HEK293T (cell line): ENCODE data around the gene KLHL28.

Experiments used
- CTCF ChIA-PET: fragments of 350-600 bp; formaldehyde crosslinking; extraction: SDS; loops from one replicate; lab custom pipeline; 2021; ENCODE audit warnings: antibody characterized with exemption, inconsistent platforms; lab: Yijun Ruan, JAX
- POLR2A ChIA-PET: fragments of 350-600 bp; formaldehyde crosslinking; extraction: SDS; loops from one replicate; lab custom pipeline; 2020; ENCODE audit warnings: antibody characterized with exemption, inconsistent platforms; lab: Yijun Ruan, JAX
- DNase-seq: peaks from one replicate; pipeline ENCODE4 v3.0.0; 2012; ENCODE audit warnings: mixed read lengths; ENCODE audit errors: extremely low spot score
- ARNT ChIP-seq: fragments of 450-650 bp; IDR thresholded peaks from 2 replicates; pipeline ENCODE4 v1.6.1; 2017; ENCODE audit warnings: mild to moderate bottlenecking
- BHLHE40 ChIP-seq: fragments of 450-650 bp; IDR thresholded peaks from 2 replicates; pipeline ENCODE4 v1.6.1; 2016; ENCODE audit warnings: mild to moderate bottlenecking, moderate library complexity, borderline replicate concordance
- CTBP1 ChIP-seq: fragments of 450-650 bp; IDR thresholded peaks from 2 replicates; pipeline ENCODE4 v1.6.1; 2016; ENCODE audit warnings: borderline replicate concordance
- ELF4 ChIP-seq: fragments of 450-650 bp; IDR thresholded peaks from 2 replicates; pipeline ENCODE4 v1.6.1; 2017; ENCODE audit warnings: antibody characterized with exemption
- FOXA1 ChIP-seq: fragments of 450-650 bp; IDR thresholded peaks from 2 replicates; pipeline ENCODE4 v1.6.1; 2016; ENCODE audit warnings: mild to moderate bottlenecking
- FOXK2 ChIP-seq: fragments of 450-650 bp; IDR thresholded peaks from 2 replicates; pipeline ENCODE4 v1.6.1; 2016; ENCODE audit warnings: mild to moderate bottlenecking
- FOXM1 ChIP-seq: fragments of 450-650 bp; IDR thresholded peaks from 2 replicates; pipeline ENCODE4 v1.6.1; 2017; ENCODE audit warnings: mild to moderate bottlenecking, borderline replicate concordance
- HDGF ChIP-seq: fragments of 450-650 bp; IDR thresholded peaks from 2 replicates; pipeline ENCODE4 v1.6.1; 2017; ENCODE audit warnings: antibody characterized with exemption, borderline replicate concordance
- L3MBTL2 ChIP-seq: fragments of 450-650 bp; conservative IDR thresholded peaks from 2 replicates; pipeline ENCODE4 v1.6.1; 2016; ENCODE audit warnings: mild to moderate bottlenecking
- LEF1 ChIP-seq: fragments of 450-650 bp; IDR thresholded peaks from 2 replicates; pipeline ENCODE4 v1.6.1; 2017; ENCODE audit warnings: mild to moderate bottlenecking, borderline replicate concordance
- NFRKB ChIP-seq: fragments of 450-650 bp; IDR thresholded peaks from 2 replicates; pipeline ENCODE4 v1.6.1; 2016; ENCODE audit warnings: mild to moderate bottlenecking, moderate library complexity
- SP1 ChIP-seq: fragments of 450-650 bp; IDR thresholded peaks from 2 replicates; pipeline ENCODE4 v1.6.1; 2017
- SUZ12 ChIP-seq: fragments of 450-650 bp; IDR thresholded peaks from 2 replicates; pipeline ENCODE4 v1.6.1; 2016; ENCODE audit warnings: mild to moderate bottlenecking
- TARDBP ChIP-seq: fragments of 450-650 bp; IDR thresholded peaks from 2 replicates; pipeline ENCODE4 v1.6.1; 2016
- ZNF384 ChIP-seq: fragments of 450-650 bp; IDR thresholded peaks from 2 replicates; pipeline ENCODE4 v1.6.1; 2016
- TF ChIP-seq, protein P1 (sequence below): fragments of 450-650 bp; IDR thresholded peaks from 2 replicates; pipeline ENCODE4 v1.6.1; 2016

Gene KLHL28, protein sequence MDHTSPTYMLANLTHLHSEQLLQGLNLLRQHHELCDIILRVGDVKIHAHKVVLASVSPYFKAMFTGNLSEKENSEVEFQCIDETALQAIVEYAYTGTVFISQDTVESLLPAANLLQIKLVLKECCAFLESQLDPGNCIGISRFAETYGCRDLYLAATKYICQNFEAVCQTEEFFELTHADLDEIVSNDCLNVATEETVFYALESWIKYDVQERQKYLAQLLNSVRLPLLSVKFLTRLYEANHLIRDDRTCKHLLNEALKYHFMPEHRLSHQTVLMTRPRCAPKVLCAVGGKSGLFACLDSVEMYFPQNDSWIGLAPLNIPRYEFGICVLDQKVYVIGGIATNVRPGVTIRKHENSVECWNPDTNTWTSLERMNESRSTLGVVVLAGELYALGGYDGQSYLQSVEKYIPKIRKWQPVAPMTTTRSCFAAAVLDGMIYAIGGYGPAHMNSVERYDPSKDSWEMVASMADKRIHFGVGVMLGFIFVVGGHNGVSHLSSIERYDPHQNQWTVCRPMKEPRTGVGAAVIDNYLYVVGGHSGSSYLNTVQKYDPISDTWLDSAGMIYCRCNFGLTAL

DNA sequence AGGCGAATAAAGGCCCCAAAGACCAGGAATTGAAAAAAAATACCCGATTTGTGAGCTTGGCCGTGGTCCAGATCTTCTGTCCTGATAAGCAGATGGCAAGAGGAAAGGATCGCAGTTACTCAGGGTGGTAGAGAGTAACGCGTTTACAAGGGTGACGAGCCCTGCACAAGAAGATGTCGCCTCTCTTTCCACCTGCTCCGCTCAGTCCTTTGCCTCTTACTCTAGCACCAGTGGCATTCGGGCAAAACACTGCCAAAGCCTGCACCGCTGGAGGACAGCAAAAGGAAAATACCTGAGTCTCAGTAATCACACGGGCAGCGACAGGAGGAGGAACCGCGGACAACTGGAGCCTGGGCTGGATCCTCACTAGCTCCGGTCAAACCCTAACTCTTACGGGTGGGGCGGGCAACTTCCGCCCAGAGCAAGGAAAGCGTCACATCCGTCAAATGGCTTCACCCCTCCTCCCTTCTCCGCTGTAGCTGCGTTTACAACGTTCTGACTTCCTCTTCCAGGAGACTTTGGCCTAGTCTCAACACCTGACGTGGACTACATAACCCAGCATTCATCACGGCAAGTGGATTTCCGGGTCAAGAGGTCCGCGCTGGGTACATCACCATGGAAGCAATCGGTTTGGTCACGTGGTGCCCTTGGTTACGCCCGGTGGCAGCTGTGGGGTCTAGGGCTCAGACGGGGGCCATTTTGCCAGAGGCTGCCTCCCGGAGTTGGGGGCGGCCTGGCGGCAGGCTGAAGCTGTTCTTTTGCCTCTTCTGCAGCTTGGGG lies at the start of gene KLHL28, which contains the start of gene TOGARAM1:
KLHL28 (minus strand) TSS at position 394 of the 780 bp plus-strand sequence. CDS start 16,019 bp downstream, outside the sequence.
TOGARAM1 (plus strand) TSS at position 637 of the 780 bp plus-strand sequence. CDS start 232 bp downstream, outside the sequence.
- TF ChIP-seq FOXM1 = no peak
- TF ChIP-seq ZNF384 = no peak
- TF ChIP-seq L3MBTL2 = no peak
- no peak for TF ChIP-seq FOXA1
- no peak for TF ChIP-seq CTBP1
- TF ChIP-seq FOXK2 = no peak
- no peak for TF ChIP-seq SP1
- TF ChIP-seq, protein P1, sequence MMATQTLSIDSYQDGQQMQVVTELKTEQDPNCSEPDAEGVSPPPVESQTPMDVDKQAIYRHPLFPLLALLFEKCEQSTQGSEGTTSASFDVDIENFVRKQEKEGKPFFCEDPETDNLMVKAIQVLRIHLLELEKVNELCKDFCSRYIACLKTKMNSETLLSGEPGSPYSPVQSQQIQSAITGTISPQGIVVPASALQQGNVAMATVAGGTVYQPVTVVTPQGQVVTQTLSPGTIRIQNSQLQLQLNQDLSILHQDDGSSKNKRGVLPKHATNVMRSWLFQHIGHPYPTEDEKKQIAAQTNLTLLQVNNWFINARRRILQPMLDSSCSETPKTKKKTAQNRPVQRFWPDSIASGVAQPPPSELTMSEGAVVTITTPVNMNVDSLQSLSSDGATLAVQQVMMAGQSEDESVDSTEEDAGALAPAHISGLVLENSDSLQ = peak; percentile 68
- TF ChIP-seq ELF4 = peak; percentile 87
- no peak for TF ChIP-seq SUZ12
- no peak for TF ChIP-seq BHLHE40
- TF ChIP-seq HDGF = no peak
- no peak for TF ChIP-seq ARNT
- no peak for TF ChIP-seq LEF1
- no peak for TF ChIP-seq NFRKB
- no peak for TF ChIP-seq TARDBP
- POLR2A ChIA-PET = interaction anchor here (0.7 to 5.3 kb wide), 22 partner anchors 9 to 291 kb away, joined by 3 to 32 read pairs (median 6); partner anchors contain the start of genes FANCM, FKBP3, MIS18BP1 and PRPF39
- DNase-seq = peak; percentile 91
- CTCF ChIA-PET = interaction anchor here (0.8 kb wide), 1 partner anchor 9 kb away, joined by 3 read pairs; no protein-coding TSS in a partner anchor

DNA sequence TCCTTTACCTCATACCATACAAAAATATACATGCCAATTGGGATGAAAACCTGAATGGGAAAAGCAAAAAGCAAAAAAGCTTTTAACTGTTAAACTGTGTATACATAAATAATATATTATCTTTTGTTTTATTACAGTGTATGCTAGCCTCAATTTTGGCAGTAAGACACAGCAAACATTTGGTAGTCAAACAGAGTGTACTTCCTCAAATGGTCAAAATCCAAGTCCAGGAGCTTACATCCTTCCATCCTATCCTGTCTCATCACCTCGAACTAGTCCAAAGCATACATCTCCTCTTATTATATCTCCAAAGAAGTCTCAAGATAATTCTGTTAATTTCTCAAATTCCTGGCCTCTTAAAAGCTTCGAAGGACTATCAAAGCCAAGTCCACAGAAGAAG lies 42.2 kb upstream of the KLHL28 start:
- ChIA-PET POLR2A (no interaction called here), CTCF (no interaction called here)
- DNase-seq = no peak
- TF ChIP-seq FOXK2 (no peak), LEF1 (no peak), BHLHE40 (no peak), L3MBTL2 (no peak), NFRKB (no peak), CTBP1 (no peak), FOXM1 (no peak), ELF4 (no peak)
- TF ChIP-seq, protein P1 = no peak

DNA sequence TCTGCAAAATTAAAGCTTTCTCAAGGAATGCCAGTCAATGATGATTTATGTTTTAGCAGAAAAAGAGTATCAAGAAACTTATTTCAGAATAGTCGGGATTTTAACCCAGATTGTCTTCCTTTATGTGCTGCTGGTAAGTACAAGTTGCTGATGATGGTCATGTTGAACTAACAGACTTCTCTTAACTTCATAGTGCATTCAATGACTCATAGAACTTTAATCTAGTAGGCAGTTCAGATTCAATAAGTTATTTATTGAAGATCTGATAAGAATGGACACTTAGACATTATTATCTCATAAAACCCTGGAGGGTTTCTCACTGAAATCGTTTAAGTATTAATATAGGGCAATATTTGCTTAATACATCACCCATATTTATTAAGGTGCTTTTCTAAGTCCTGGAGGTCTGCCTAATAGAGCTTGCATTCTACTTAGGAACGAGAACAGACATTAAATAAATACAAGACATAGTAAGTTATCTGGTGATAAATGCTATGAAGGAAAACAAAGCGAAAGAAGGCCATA lies 34.1 kb upstream of the KLHL28 start:
- no peak for DNase-seq
- ChIA-PET POLR2A (no interaction called here), CTCF (no interaction called here)
- TF ChIP-seq SUZ12 (no peak), FOXK2 (no peak), ARNT (no peak), FOXM1 (no peak), FOXA1 (no peak), HDGF (no peak)

- no peak for TF ChIP-seq ZNF384
- TF ChIP-seq CTBP1 = no peak
- TF ChIP-seq ELF4 = no peak
- TF ChIP-seq SUZ12 = no peak
- TF ChIP-seq L3MBTL2 = no peak
- no peak for TF ChIP-seq FOXA1
- no peak for TF ChIP-seq NFRKB
- POLR2A ChIA-PET = no interaction called here
- CTCF ChIA-PET = no interaction called here
- DNase-seq = no peak
Measured at GRCh38 chr14:44995196-44995595, 33.4 kb upstream of the KLHL28 start.

DNA sequence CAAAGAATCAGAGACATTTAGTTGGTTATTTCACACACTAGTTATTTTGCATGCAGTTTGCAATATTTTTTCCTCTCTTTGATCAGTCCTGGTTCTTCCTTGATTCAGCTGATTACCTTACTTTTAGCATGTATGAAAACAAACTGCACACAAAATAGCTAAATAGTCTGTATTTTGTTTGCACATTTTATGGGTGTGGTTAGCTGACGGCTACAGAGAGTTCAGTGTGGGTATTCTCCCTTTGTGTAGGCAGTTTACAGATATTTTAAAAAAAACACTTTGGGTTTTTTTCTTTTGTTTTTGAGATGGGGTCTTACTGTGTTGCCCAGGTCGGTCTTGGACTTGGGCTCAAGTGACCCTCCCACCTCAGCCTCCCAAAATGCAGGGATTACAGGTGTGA lies 28.8 kb upstream of the KLHL28 start:
- ChIA-PET POLR2A (no interaction called here), CTCF (no interaction called here)
- no peak for DNase-seq
- TF ChIP-seq ELF4 (no peak), ZNF384 (no peak), ARNT (no peak), FOXM1 (no peak), NFRKB (no peak)
